GM19043 (cell line): ENCODE results near the gene CIAPIN1.
"Not testable (repeated sequence)": the region's sequence is repeated elsewhere in the genome, so short reads cannot be mapped to it uniquely, and the experiment has no call there.

Experiments
- ATAC-seq: cut with Tn5 transposase; IDR thresholded peaks from one replicate; pipeline ENCODE4 v1.9.1; 2021; ENCODE audit warnings: low read depth; ENCODE audit not compliant: unreplicated experiment

CIAPIN1 gene

DNA sequence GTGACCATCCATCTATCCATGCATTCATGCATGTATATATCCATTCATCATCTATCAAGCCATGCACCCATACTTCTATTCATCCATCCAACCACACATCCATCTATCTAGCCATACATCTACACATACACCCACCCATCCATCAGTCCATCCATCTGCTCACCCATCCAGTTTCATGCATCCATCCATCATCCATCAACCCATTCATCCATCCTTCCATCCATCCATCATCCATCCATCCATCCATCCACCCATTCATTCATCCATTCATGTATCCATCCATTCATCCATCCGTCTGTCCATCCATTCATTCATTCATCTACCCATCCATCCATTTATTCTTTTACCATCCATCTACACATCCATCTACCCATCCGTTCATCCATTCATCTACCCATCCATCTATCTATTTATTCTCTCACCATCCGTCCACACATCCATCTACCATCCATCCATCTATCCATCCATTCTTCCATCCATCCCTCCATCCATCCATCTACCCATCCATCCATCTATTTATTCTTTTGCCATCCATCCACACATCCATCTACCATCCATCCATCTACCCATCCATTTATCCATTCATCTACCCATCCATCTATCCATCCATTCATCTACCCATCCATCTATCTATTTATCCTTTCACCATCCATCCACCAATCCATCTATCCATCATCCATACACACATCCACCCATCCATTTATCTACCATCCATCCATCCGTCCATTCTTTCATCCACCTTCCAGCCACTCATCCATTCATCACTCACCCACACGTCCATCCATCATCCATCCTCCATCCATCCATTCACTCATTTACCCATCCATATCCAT lies 39.4 kb downstream of the CIAPIN1 start:
- no peak for ATAC-seq

- ATAC-seq = no peak
These were observed 40.3 kb downstream of the CIAPIN1 start for GRCh38 chr16:57406881-57407280.

- ATAC-seq = no peak
These were observed 42.1 kb downstream of the CIAPIN1 start for GRCh38 chr16:57405097-57405496.

DNA sequence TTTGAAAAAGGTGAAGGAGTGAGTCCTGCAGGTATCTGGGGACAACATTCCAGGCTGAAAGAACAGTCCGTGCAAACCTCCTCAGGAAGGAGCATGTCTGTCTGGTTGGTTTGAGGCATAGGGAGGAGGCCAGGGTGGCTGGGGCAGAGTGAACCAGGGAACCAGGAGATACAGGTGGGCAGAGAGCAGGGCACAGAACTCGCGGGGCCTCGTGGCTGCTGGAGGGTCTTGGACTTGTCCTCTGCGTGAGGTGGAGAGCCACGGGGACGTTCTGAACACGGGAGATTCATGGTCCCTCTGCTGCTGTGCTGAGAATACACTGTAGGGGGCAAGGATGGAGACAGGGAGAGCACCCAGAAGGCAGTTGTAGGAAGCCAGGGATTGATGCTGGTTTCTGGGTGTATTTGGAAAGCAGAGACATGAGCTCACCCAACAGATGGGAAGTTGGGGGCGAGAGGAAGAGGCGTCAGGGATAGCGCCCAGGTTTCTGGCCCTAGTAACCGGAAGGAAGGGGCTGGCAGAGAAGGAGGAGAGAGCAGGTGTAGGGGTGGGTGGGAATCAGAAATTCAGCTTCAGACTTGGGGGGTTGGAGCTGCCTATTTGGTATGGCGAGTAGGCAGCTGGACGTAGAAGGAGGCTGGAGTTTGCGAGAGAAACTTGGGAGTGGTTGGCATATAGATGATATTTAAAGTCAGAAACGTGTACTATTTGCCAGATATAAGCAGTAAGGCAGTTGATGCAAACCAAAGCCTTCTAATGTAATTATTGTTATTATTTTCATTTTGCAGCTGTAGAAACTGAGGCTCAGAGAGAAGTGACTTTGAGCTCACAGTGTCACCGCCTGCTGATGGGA lies 43.0 kb downstream of the CIAPIN1 start, which contains the start of gene CCL17:
TSS of gene CCL17 (plus strand) at position 803 of the 853 bp plus-strand sequence. CDS start 9,166 bp downstream, outside the sequence.
- ATAC-seq = no peak

DNA sequence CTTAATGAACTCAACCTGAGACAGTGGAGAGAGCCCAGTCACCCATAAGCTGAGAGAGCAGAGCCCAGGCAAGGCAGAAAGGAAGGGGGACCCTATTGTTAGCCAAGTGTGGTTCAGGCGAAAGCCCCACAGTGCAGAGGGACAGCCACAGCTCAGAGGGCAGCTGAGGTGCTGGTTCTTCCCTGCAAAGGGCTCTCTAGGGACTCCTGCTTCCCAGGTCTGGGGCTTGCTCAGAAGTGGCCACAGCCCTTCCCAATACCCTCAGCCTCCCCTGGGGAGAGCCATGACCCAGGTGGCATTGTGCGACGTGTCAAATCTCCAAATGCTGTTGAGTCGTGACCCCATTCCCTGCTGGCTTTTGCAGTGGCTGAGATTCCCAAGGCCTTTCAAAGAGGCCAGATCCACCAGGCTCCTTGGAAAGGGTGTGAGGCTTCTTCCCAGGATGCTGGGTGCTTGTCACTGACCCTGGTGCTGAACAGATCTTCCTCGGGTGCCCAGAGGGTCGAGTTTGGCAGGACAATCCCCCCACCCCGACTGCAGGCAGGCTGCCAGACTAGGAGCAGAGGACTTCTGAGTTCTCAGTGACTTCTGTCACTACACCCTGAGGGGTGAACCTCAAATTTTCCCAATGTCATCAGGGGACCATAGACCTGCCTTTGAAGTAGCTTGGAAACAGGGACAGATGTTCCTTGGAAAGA lies 45.1 kb downstream of the CIAPIN1 start:
- no peak for ATAC-seq

GRCh38 chr16:57397493-57397892 lies 49.7 kb downstream of the CIAPIN1 start:
- not testable (repeated sequence) for ATAC-seq

- no peak for ATAC-seq
These were observed 50.4 kb downstream of the CIAPIN1 start for GRCh38 chr16:57396786-57397185.

DNA sequence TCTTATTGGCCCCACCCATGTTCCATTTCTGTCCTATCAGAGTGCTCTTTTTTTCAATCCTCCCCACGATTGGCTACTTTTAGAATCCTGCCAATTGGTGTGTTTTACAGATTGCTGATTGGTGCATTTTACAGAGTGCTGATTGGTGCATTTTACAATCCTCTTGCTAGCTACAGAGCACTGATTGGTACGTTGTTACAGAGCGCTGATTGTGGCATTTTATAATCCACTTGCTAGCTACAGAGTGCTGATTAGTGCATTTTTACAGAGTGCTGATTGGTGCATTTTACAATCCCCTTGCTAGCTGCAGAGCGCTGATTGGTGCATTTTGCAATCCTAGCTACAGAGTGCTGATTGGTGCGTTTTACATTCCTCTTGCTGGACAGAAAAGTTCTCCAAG lies 52.2 kb downstream of the CIAPIN1 start:
- ATAC-seq = no peak

GRCh38 chr16:57394444-57394843 lies 52.7 kb downstream of the CIAPIN1 start:
- ATAC-seq = no peak

GRCh38 chr16:57392694-57393093 lies 54.5 kb downstream of the CIAPIN1 start:
- no peak for ATAC-seq

DNA sequence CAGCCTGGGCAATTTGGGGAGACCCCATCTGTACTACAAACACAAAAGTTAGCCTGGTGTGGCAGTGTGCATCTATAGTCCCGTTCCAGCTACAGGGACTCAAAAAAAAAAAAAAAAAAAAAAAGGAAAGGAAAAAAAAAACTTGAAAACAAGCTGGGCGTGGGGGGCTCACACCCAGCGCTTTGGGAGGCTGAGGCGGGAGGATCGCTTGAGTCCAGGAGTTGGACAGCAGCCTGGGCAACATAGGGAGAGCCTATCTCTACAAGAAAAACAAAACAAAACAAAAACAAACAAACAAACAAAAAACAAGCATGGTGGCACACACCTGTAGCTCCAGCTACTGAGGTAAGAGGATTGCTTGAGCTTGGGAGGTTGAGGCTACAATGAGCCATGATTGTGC lies 55.5 kb downstream of the CIAPIN1 start:
- no peak for ATAC-seq

- ATAC-seq = no peak
These were observed 55.9 kb downstream of the CIAPIN1 start for GRCh38 chr16:57391300-57391699.

DNA sequence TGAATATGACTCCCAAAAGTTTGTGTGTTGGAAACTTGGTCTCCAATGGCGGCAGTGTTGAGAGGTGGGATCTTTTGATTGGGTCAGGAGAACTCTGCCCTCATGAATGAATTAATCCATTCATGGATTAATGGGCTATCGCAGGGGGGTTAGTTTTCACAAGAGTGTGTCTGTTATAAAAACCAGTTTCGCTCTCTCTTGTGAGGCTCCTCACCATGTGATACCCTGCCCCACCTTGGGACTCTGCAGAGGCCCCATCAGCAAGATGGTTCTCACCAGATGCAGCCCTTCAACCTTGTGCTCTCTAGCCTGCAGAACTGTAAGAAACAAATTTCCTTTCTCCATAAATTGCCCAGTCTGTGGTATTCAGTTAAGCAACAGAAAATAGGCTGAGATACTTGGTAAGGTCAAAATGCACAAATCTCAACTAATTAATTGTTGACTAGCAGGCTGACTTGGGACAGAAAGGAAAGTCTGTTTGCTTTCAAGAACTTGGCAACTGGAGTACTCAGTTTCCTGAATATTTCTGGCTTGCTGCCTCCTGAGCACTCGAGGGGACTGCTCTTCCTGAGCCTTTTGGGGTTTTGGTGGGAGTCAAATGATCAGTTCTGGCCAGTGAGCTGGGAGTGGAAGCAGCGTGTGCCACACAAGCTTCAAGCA lies 56.4 kb downstream of the CIAPIN1 start:
- no peak for ATAC-seq

- no peak for ATAC-seq
These were observed 58.1 kb downstream of the CIAPIN1 start for GRCh38 chr16:57389087-57389468.

GRCh38 chr16:57388359-57389086 lies 58.7 kb downstream of the CIAPIN1 start:
- no peak for ATAC-seq

DNA sequence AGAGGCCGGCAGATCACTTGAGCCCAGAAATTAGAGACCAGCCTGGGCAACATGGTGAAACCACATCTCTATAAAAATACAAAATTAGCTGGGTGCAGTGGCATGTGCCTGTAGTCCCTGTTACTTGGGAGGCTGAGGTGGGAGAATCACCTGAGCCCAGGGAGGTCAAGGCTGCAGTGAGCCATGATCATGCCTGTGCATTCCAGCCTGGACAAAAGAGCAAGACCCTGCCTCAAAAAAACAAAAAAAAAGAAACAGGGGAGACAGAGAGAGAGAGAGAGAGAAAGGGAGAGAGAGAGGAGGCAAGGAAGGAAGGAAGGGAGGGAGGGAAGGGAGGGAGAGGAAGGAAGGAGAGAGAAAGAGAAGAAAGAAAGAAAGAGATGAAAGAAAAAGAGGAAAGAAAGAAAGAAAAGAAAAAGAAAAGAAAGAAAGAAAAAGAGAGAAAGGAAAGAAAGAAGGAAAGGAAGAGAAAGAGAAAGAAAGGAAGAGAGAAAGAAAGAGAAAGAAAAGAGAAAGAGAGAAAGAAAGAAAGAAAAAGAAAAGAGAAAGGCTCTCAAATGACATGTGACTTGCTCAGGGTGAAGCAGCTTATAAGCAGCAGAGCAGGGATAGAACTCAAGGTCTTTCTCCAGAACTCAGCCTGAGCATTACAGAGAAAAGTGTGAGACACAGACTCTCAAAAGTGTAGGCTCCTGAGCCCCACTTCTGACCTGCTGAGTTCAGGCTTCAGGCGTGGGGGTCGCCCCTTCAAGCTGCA lies 59.4 kb downstream of the CIAPIN1 start:
- no peak for ATAC-seq

DNA sequence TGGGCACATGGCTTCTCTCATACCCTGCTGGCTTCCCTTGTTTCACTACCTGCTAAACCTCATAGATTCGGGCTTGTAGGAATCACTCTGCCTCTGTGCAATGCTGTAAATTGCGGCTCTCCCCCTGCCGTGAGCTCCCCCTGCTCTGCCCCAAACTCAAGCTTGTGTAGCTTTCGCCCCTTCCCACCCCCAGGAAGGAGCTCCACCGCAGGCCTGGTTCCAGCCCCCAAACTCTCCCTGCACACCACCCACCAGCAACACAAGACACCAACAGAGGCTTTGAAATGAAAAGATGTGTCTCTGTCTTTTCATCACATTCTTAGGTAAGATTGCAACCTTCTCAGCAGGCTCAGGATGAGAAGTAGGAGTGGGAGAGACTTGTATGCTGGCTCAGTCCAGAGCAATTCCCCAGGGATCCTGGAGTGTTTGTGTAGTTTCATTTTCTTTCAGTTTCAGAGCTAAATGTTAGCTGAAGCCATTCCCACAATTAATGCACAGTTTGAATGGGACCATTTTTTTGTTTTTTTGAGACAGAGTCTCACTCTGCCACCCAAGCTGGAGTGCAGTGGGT lies 60.7 kb downstream of the CIAPIN1 start:
- ATAC-seq = no peak

- no peak for ATAC-seq
These were observed 62.1 kb downstream of the CIAPIN1 start for GRCh38 chr16:57385083-57385482.
